Bronchial epithelial cell (primary cell): ENCODE measurements around the gene ADNP2. TPM values are rescaled to one million over a fixed set of nuclear protein-coding genes. Genes with fewer than 3 reads are reported as not detected.
A peak's percentile ranks its signal among the peaks of the same experiment; 100 is the strongest.

ENCODE experiments used
- DNase-seq: peaks from one replicate; pipeline ENCODE4 v3.0.0-alpha.2; 2010; ENCODE audit warnings: low read depth
- FAIRE-seq: peaks from 2 replicates; lab custom pipeline; 2011; peaks lifted over from hg19 to GRCh38; lab: Jason Lieb, UNC
- H3K27me3 ChIP-seq: 2 replicates; pipeline ENCODE4 v1.5.1; 2011; ENCODE audit warnings: low read length; ENCODE audit not compliant: control insufficient read depth, insufficient read depth
- H3K36me3 ChIP-seq: 2 replicates; pipeline ENCODE4 v1.5.1; 2011; ENCODE audit warnings: low read length; ENCODE audit not compliant: control insufficient read depth, insufficient read depth
- H3K4me3 ChIP-seq: 2 replicates; pipeline ENCODE4 v1.5.1; 2011; ENCODE audit warnings: mild to moderate bottlenecking, low read depth, low read length, control low read depth
- total RNA-seq: library from RNA; depleted of rRNA; stranded (reverse); fragments of >200 nt; gene quantifications from 2 replicates; pipeline ENCODE4 v1.2.1, GENCODE V29; 2014
- TF ChIP-seq, protein P1 (sequence below): IDR thresholded peaks from 2 replicates; pipeline ENCODE4 v1.5.1; 2011; ENCODE audit warnings: mild to moderate bottlenecking, moderate library complexity, low read length, control low read depth, inconsistent platforms; ENCODE audit not compliant: insufficient read depth, severe bottlenecking

The ADNP2 gene
- total RNA-seq, 1 donor from 2014 or later: 21.6 TPM

- TF ChIP-seq, protein P1, sequence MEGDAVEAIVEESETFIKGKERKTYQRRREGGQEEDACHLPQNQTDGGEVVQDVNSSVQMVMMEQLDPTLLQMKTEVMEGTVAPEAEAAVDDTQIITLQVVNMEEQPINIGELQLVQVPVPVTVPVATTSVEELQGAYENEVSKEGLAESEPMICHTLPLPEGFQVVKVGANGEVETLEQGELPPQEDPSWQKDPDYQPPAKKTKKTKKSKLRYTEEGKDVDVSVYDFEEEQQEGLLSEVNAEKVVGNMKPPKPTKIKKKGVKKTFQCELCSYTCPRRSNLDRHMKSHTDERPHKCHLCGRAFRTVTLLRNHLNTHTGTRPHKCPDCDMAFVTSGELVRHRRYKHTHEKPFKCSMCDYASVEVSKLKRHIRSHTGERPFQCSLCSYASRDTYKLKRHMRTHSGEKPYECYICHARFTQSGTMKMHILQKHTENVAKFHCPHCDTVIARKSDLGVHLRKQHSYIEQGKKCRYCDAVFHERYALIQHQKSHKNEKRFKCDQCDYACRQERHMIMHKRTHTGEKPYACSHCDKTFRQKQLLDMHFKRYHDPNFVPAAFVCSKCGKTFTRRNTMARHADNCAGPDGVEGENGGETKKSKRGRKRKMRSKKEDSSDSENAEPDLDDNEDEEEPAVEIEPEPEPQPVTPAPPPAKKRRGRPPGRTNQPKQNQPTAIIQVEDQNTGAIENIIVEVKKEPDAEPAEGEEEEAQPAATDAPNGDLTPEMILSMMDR: no peak
- FAIRE-seq (no peak), DNase-seq (no peak)
- Histone ChIP-seq H3K4me3 (no peak overlapping the region), H3K36me3 (peaks cover 16% of the 10 kb centered on the region), H3K27me3 (no peaks in the 10 kb centered on the region)
Observed at GRCh38 chr18:80140455-80140985, 31.5 kb downstream of the ADNP2 start.

GRCh38 chr18:80143881-80144280 is 34.8 kb downstream of the ADNP2 start:
- FAIRE-seq (no peak), DNase-seq (no peak)
- Histone ChIP-seq H3K4me3 (no peak overlapping the region), H3K36me3 (peaks cover 1% of the 10 kb centered on the region), H3K27me3 (no peaks in the 10 kb centered on the region)
- TF ChIP-seq, protein P1: no peak

DNA sequence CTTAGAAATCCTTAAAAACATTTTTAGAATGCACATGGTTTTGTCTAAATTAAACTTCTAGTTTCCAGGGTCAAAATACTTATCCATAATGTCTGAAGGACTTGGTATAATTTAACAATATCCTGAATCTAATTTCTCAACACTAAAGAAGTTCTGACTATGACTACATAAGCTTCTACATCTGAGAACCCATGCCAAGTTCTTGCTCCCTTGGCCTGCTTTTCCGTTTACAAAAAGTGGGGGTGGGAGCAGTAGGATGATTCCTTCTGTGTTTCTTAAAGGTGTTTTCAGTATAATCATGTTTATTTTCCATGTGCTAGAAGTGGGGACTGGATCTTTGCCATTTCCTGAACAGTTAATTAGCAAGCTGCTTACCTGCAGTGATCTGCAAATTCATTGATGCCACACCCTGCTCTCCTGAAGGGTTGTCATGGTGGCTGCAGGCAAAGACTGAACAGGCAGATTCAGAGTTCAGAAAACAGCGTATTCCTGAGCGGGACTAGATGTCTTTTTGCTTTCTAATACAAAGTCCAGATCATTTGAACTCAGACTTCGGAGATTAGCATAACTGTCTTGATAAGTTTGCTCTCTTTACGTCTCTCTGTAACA is 36.2 kb downstream of the ADNP2 start:
- no peak for FAIRE-seq
- Histone ChIP-seq H3K4me3 (no peak overlapping the region), H3K27me3 (no peaks in the 10 kb centered on the region), H3K36me3 (no peaks in the 10 kb centered on the region)
- DNase-seq: peak; percentile 35
- TF ChIP-seq, protein P1: no peak

- Histone ChIP-seq H3K36me3 (no peaks in the 10 kb centered on the region), H3K27me3 (no peaks in the 10 kb centered on the region), H3K4me3 (peak overlapping the region; percentile 42)
- FAIRE-seq: no peak
- no peak for DNase-seq
- TF ChIP-seq, protein P1: no peak
Observed at GRCh38 chr18:80147037-80147417, 38.0 kb downstream of the ADNP2 start.

DNA sequence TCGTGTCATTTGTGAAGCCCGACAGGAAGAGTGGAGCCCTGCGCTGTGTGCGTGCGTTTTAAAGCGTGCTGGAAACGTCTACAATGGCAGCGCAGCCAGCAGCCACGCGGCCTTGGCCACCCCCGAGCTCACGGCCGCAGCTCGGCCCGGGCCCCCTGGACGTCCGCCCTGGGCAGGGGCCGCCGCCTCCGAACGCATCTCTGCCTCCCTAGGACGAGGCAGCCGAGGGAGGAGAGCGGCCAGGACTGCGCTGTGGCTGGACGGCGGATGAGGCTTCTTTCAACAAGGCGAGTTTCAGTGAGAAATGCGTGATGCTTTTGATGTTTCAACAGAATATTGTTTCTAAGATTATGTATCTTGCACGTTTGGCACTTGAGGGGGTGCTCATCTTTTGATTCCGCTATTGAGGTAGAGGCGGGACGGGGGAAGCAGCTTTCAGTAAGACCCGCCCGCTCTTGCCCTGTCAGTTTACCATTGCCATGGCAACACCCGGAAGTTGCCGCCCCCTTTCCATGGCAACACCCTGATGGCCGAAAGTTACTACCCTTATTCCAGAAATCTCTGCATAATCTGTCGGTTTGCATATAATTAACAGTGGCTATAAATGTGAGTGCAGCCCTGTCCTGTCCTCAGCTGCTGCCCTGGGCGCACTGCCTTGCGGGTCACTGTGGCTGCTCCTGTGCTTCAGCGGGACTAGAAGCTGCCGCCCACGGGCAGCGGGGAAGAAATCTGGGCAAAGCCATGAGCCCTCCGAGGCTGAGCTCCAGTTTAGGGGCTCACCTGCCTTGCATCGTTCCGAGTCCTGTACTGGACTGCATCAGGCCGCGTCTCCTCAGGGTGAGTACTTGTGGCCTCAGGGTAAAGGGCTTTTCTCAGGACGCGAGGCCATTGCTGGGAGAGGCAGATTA is 38.6 kb downstream of the ADNP2 start:
- Histone ChIP-seq H3K36me3 (no peaks in the 10 kb centered on the region), H3K27me3 (no peaks in the 10 kb centered on the region), H3K4me3 (peak overlapping the region; percentile 42)
- FAIRE-seq (no peak), DNase-seq (peak; percentile 66)
- TF ChIP-seq, protein P1: no peak
